Neural cell (in vitro differentiated cells): Measurements from ENCODE around the gene ADGRL3.

Experiments used
- CTCF ChIP-seq: fragments of 450-650 bp; IDR thresholded peaks from 2 replicates; pipeline ENCODE4 v1.5.1; 2014; ENCODE audit warnings: antibody characterized with exemption, mild to moderate bottlenecking, moderate library complexity; ENCODE audit not compliant: poor library complexity, severe bottlenecking
- EZH2 ChIP-seq: fragments of 200-600, 300-800 bp; shearing (Covaris generic), sonication (generic); IDR thresholded peaks from 2 replicates; pipeline ENCODE4 v1.6.1; 2014; ENCODE audit warnings: antibody characterized with exemption, low read length, borderline replicate concordance, mild to moderate bottlenecking; ENCODE audit not compliant: insufficient read depth, poor library complexity, severe bottlenecking

- TF ChIP-seq CTCF (no peak), EZH2 (no peak)
These were observed 120.5 kb downstream of the ADGRL3 start for GRCh38 chr4:61320631-61321030.
